GM19023 (cell line): ENCODE data around the gene COPS8.

Experiments
- ATAC-seq: cut with Tn5 transposase; IDR thresholded peaks from one replicate; pipeline ENCODE4 v1.9.1; 2021; ENCODE audit warnings: mild to moderate bottlenecking, moderate library complexity; ENCODE audit not compliant: unreplicated experiment

COPS8 gene

GRCh38 chr2:237097911-237098702 lies 12.4 kb downstream of the COPS8 start:
- ATAC-seq = no peak

- no peak for ATAC-seq
These were observed 14.1 kb downstream of the COPS8 start for GRCh38 chr2:237099804-237100203.

- ATAC-seq = no peak
These were observed 15.7 kb downstream of the COPS8 start for GRCh38 chr2:237101118-237101979.

- no peak for ATAC-seq
These were observed 16.7 kb downstream of the COPS8 start for GRCh38 chr2:237102428-237102827.

GRCh38 chr2:237109421-237109934 lies 23.8 kb downstream of the COPS8 start:
- no peak for ATAC-seq

- ATAC-seq = no peak
These were observed 27.5 kb downstream of the COPS8 start for GRCh38 chr2:237113026-237113795.

GRCh38 chr2:237115870-237116269 lies 30.2 kb downstream of the COPS8 start:
- ATAC-seq = no peak

- ATAC-seq = no peak
These were observed 30.7 kb downstream of the COPS8 start for GRCh38 chr2:237116431-237116830.

- no peak for ATAC-seq
These were observed 32.3 kb downstream of the COPS8 start for GRCh38 chr2:237118025-237118424.

- ATAC-seq = no peak
These were observed 33.0 kb downstream of the COPS8 start for GRCh38 chr2:237118561-237119155.

- no peak for ATAC-seq
These were observed 35.2 kb downstream of the COPS8 start for GRCh38 chr2:237120916-237121315.

GRCh38 chr2:237121321-237121720 lies 35.6 kb downstream of the COPS8 start:
- ATAC-seq = no peak

GRCh38 chr2:237122214-237122666 lies 36.6 kb downstream of the COPS8 start:
- ATAC-seq = no peak

- ATAC-seq = no peak
These were observed 39.1 kb downstream of the COPS8 start for GRCh38 chr2:237124820-237125219.

- ATAC-seq = no peak
These were observed 40.3 kb downstream of the COPS8 start for GRCh38 chr2:237125967-237126366.

GRCh38 chr2:237126519-237127174 lies 41.0 kb downstream of the COPS8 start:
- ATAC-seq = no peak

GRCh38 chr2:237128026-237128703 lies 42.5 kb downstream of the COPS8 start:
- no peak for ATAC-seq

- ATAC-seq = no peak
These were observed 43.3 kb downstream of the COPS8 start for GRCh38 chr2:237128845-237129592.
